IMR-90 (cell line): ENCODE data around the gene CERS6. TPM values are rescaled to one million over a fixed set of nuclear protein-coding genes. Genes with fewer than 3 reads are reported as not detected.

Experiments
- ATAC-seq: fragments of 200-7000 bp; cut with Tn5 transposase; 2 replicates; pipeline ENCODE4 v1.9.1; 2020; ENCODE audit warnings: low read depth, mild to moderate bottlenecking, moderate library complexity
- BruUV-seq: library from RNA; stranded (reverse); fragments of 400-500 nt; replicated peaks from 2 replicates; lab custom pipeline; 2021; lab: Mats Ljungman, UMichigan
- CTCF ChIA-PET: fragments of 300-600 bp; formaldehyde crosslinking; extraction: SDS; loops from one replicate; lab custom pipeline; 2021; ENCODE audit warnings: antibody characterized with exemption; lab: Yijun Ruan, JAX
- POLR2A ChIA-PET: fragments of 300-600 bp; sonication (Branson Sonifier 250); formaldehyde crosslinking; loops from one replicate; lab custom pipeline; 2022; ENCODE audit warnings: antibody characterized with exemption; ENCODE audit not compliant: unreplicated experiment; lab: Charles Lee
- DNase-seq: peaks from one replicate; pipeline ENCODE4 v3.0.0; 2013
- H2AFZ ChIP-seq: replicated peaks from 2 replicates; pipeline ENCODE3; 2013; ENCODE audit warnings: low read length, mild to moderate bottlenecking; ENCODE audit not compliant: poor library complexity
- H2AK5ac ChIP-seq: 2 replicates; pipeline ENCODE4 v1.6.1; 2013; ENCODE audit warnings: low read depth, low read length, inconsistent platforms
- H2AK9ac ChIP-seq: replicated peaks from 2 replicates; pipeline ENCODE3; 2013; ENCODE audit warnings: mild to moderate bottlenecking, low read depth, low read length, moderate library complexity; ENCODE audit not compliant: poor library complexity
- H2BK120ac ChIP-seq: 2 replicates; pipeline ENCODE4 v1.6.1; 2013; ENCODE audit warnings: low read depth, low read length, inconsistent platforms
- H2BK15ac ChIP-seq: 3 replicates; pipeline ENCODE4 v1.6.1; 2013; ENCODE audit warnings: low read depth, low read length, inconsistent platforms
- H2BK20ac ChIP-seq: 2 replicates; pipeline ENCODE4 v1.6.1; 2013; ENCODE audit warnings: low read depth, mild to moderate bottlenecking, inconsistent platforms, low read length, moderate library complexity
- H2BK5ac ChIP-seq: 2 replicates; pipeline ENCODE4 v1.6.1; 2013; ENCODE audit warnings: mild to moderate bottlenecking, low read depth, low read length, inconsistent platforms; ENCODE audit not compliant: poor library complexity, severe bottlenecking
- H3K14ac ChIP-seq: replicated peaks from 2 replicates; pipeline ENCODE4 v1.6.1; 2013; ENCODE audit warnings: low read depth, low read length, inconsistent platforms
- H3K18ac ChIP-seq: 2 replicates; pipeline ENCODE4 v1.6.1; 2013; ENCODE audit warnings: low read depth, low read length, control low read depth
- H3K23ac ChIP-seq: 2 replicates; pipeline ENCODE4 v1.6.1; 2013; ENCODE audit warnings: low read depth, low read length, inconsistent platforms
- H3K27ac ChIP-seq: 2 replicates; pipeline ENCODE4 v1.5.1; 2013; ENCODE audit warnings: mild to moderate bottlenecking, control low read depth, low read length; ENCODE audit not compliant: insufficient read depth
- H3K27me3 ChIP-seq: 2 replicates; pipeline ENCODE4 v1.6.1; 2013; ENCODE audit warnings: low read length; ENCODE audit not compliant: control insufficient read depth, insufficient read depth
- H3K36me3 ChIP-seq: 2 replicates; pipeline ENCODE4 v1.6.1; 2013; ENCODE audit warnings: low read length, mixed read lengths; ENCODE audit not compliant: control insufficient read depth, insufficient read depth
- H3K4ac ChIP-seq: 2 replicates; pipeline ENCODE4 v1.6.1; 2013; ENCODE audit warnings: low read depth, low read length, inconsistent platforms
- H3K4me1 ChIP-seq: 2 replicates; pipeline ENCODE4 v1.6.1; 2013; ENCODE audit warnings: low read length, mixed read lengths; ENCODE audit not compliant: control insufficient read depth, insufficient read depth
- H3K4me2 ChIP-seq: 2 replicates; pipeline ENCODE4 v1.6.1; 2013; ENCODE audit warnings: low read depth, mild to moderate bottlenecking, control low read depth, low read length, moderate library complexity
- H3K4me3 ChIP-seq: 2 replicates; pipeline ENCODE4 v1.5.1; 2013; ENCODE audit warnings: low read depth, mild to moderate bottlenecking, control low read depth, low read length, moderate library complexity; ENCODE audit not compliant: insufficient read depth
- H3K56ac ChIP-seq: 2 replicates; pipeline ENCODE4 v1.6.1; 2013; ENCODE audit warnings: low read length, inconsistent platforms; ENCODE audit not compliant: insufficient read depth; ENCODE audit errors: extremely low read depth
- H3K79me1 ChIP-seq, 2 experiments: 2 replicates each; pipeline ENCODE4 v1.6.1; 2013; ENCODE audit warnings: low read length in 2 of 2, inconsistent platforms in 1 of 2, low read depth in 1 of 2
- H3K9ac ChIP-seq: 2 replicates; pipeline ENCODE4 v1.6.1; 2013; ENCODE audit warnings: low read depth, low read length, control low read depth
- H3K9me1 ChIP-seq: 2 replicates; pipeline ENCODE4 v1.6.1; 2013; ENCODE audit warnings: low read length, inconsistent platforms; ENCODE audit not compliant: insufficient read depth
- H3K9me3 ChIP-seq: 2 replicates; pipeline ENCODE4 v1.6.1; 2013; ENCODE audit warnings: low read length; ENCODE audit not compliant: control insufficient read depth, insufficient read depth
- H4K20me1 ChIP-seq: 2 replicates; pipeline ENCODE4 v1.6.1; 2013; ENCODE audit warnings: low read length, inconsistent platforms; ENCODE audit not compliant: insufficient read depth
- H4K5ac ChIP-seq: 2 replicates; pipeline ENCODE4 v1.6.1; 2013; ENCODE audit warnings: mild to moderate bottlenecking, low read depth, low read length, control low read depth
- H4K8ac ChIP-seq, 2 experiments: 2 replicates each; pipeline ENCODE4 v1.6.1; 2013; ENCODE audit warnings: low read depth in 2 of 2, low read length in 2 of 2, control low read depth in 1 of 2, inconsistent platforms in 1 of 2
- H4K91ac ChIP-seq: 2 replicates; pipeline ENCODE4 v1.6.1; 2013; ENCODE audit warnings: low read depth, low read length, inconsistent platforms; ENCODE audit not compliant: insufficient read depth
- POLR2A ChIP-seq: IDR thresholded peaks from 2 replicates; pipeline ENCODE4 v1.6.1; 2012; ENCODE audit warnings: mild to moderate bottlenecking, low read depth, low read length
- WGBS, 2 experiments: methylation state at CpG; one replicate each; pipeline versions ENCODE4 v1.1.5 to v1.1.7; 2013; ENCODE audit warnings: missing lambda C conversion rate in 2 of 2; ENCODE audit not compliant: insufficient read length in 1 of 2; ENCODE audit errors: extremely low coverage in 2 of 2; 5-methylcytosine and 5-hydroxymethylcytosine counted together
- dilution Hi-C: fragments of 300-500 bp; cut with HindIII; formaldehyde crosslinking; loops from one replicate; pipeline ENCODE4 v1.14.3; 2018; ENCODE audit warnings: low sequenced_read_pairs; ENCODE audit not compliant: unreplicated experiment
- in situ Hi-C: fragments of 300-500 bp; cut with MboI; formaldehyde crosslinking; loops from 3 replicates; pipeline ENCODE4 v1.14.3; 2019; ENCODE audit warnings: low sequenced_read_pairs, inconsistent platforms, mixed read lengths
- intact Hi-C: fragments of 100-400 bp; cut with micrococcal nuclease; formaldehyde crosslinking; loops from 2 replicates; pipeline ENCODE4 v1.10.0; 2022
- polyA plus RNA-seq, 3 experiments: library from polyadenylated mRNA; depleted of rRNA; stranded (reverse); fragments of >200 nt; gene quantifications; 2 replicates each; pipeline ENCODE4 v1.2.3, GENCODE V29; 2012; ENCODE audit warnings: low replicate concordance in 1 of 3
- total RNA-seq: library from RNA; depleted of rRNA; stranded (reverse); fragments of >200 nt; gene quantifications from 2 replicates; pipeline ENCODE4 v1.2.3, GENCODE V29; 2012

Gene CERS6
- total and polyA plus RNA-seq, 2 of the 4 experiments (the other 2 are of a cell fraction) = 2.1 to 5.7 TPM

DNA sequence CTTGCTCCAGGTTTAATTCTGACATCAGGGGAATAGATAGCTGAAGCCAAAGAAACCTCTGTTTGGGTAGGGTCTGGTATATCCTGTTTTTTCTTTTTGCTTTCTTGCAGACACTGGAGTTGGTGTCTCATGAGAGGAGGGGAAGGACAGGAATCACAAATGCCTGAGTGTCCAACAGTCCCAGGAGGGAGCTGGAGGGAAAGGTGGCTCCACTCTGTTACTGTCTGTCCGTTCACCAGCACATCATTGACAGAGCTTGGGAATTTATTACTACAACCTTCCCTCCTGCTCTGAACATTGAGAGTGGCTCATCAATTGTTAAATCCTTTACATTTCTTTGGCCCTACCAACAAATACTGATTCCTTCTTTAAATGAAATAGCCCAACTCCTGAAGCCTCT lies 194.1 kb downstream of the CERS6 start:
- intact Hi-C loops = no loop called here
- no peak overlapping the region for H2BK20ac ChIP-seq
- no peak overlapping the region for H2AK9ac ChIP-seq
- no peak overlapping the region for H3K18ac ChIP-seq
- no peak overlapping the region for H3K23ac ChIP-seq
- no peaks in the 10 kb centered on the region for H3K36me3 ChIP-seq
- no peaks in the 10 kb centered on the region for H4K20me1 ChIP-seq
- no peak overlapping the region for H2BK120ac ChIP-seq
- H2AFZ ChIP-seq = no peak overlapping the region
- DNase-seq (no peak), ATAC-seq (no peak)
- no peak overlapping the region for H4K8ac ChIP-seq
- H3K4me3 ChIP-seq = no peak overlapping the region
- H3K9me3 ChIP-seq = no peaks in the 10 kb centered on the region
- dilution Hi-C loops = no loop called here
- H4K5ac ChIP-seq = no peak overlapping the region
- no peaks in the 10 kb centered on the region for H3K9me1 ChIP-seq
- no peaks in the 10 kb centered on the region for H3K79me1 ChIP-seq
- POLR2A ChIA-PET = no interaction called here
- no peaks in the 10 kb centered on the region; the same call in 1 of the 2 replicates for H3K4me1 ChIP-seq
- WGBS, 2 experiments = no CpG with 5 or more reads among the region's 1 CpG
- CTCF ChIA-PET = no interaction called here
- H2BK15ac ChIP-seq = no peak overlapping the region
- in situ Hi-C loops = no loop called here
- no peak overlapping the region for H3K14ac ChIP-seq
- TF ChIP-seq POLR2A = no peak
- no peak overlapping the region for H3K56ac ChIP-seq
- no peak overlapping the region for H3K4me2 ChIP-seq
- H2BK5ac ChIP-seq = no peak overlapping the region
- H3K4ac ChIP-seq = no peak overlapping the region
- H4K91ac ChIP-seq = no peak overlapping the region
- no peak overlapping the region for H3K9ac ChIP-seq
- H3K27ac ChIP-seq = no peak overlapping the region
- BruUV-seq = no TSS peak
- H2AK5ac ChIP-seq = no peak overlapping the region
- H3K27me3 ChIP-seq = no peaks in the 10 kb centered on the region
